OCI-LY7 (cell line): ENCODE data around the gene SAMD5. TPM values are rescaled to one million over a fixed set of nuclear protein-coding genes. Genes with fewer than 3 reads are reported as not detected.

Experiments
- BruUV-seq: library from RNA; stranded (reverse); fragments of 400-500 nt; replicated peaks from 2 replicates; lab custom pipeline; 2021; lab: Mats Ljungman, UMichigan
- CTCF ChIA-PET: fragments of 300-600 bp; sonication (Branson Sonifier 250); formaldehyde crosslinking; loops from one replicate; lab custom pipeline; 2022; ENCODE audit warnings: antibody characterized with exemption; ENCODE audit not compliant: unreplicated experiment; lab: Charles Lee
- POLR2A ChIA-PET: fragments of 300-600 bp; sonication (Branson Sonifier 250); formaldehyde crosslinking; loops from one replicate; lab custom pipeline; 2022; ENCODE audit warnings: antibody characterized with exemption; lab: Charles Lee
- DNase-seq: peaks from one replicate; pipeline ENCODE4 v3.0.0-alpha.2; 2015; ENCODE audit warnings: low spot score
- H2AFZ ChIP-seq: fragments of 200-600 bp; sonication (generic), shearing (Covaris generic); 2 replicates; pipeline ENCODE4 v1.6.1; 2014; ENCODE audit warnings: mild to moderate bottlenecking, antibody characterized with exemption, low read length, moderate library complexity
- H3K27ac ChIP-seq: fragments of 200-600 bp; sonication (generic); 2 replicates; pipeline ENCODE4 v1.5.1; 2014; ENCODE audit warnings: mixed run types, low read depth, mild to moderate bottlenecking, moderate library complexity, low read length, inconsistent platforms; ENCODE audit not compliant: poor library complexity, severe bottlenecking
- H3K36me3 ChIP-seq: fragments of 200-600 bp; sonication (generic); 2 replicates; pipeline ENCODE4 v1.6.1; 2014; ENCODE audit warnings: mild to moderate bottlenecking, antibody characterized with exemption, low read length, moderate library complexity, mixed read lengths; ENCODE audit not compliant: insufficient read depth
- H3K4me1 ChIP-seq: fragments of 200-600 bp; sonication (generic); 2 replicates; pipeline ENCODE4 v1.5.1; 2014; ENCODE audit warnings: mild to moderate bottlenecking, low read length; ENCODE audit not compliant: insufficient read depth, poor library complexity, severe bottlenecking
- H3K4me2 ChIP-seq: fragments of 200-600 bp; sonication (generic); 2 replicates; pipeline ENCODE4 v1.6.1; 2014; ENCODE audit warnings: mild to moderate bottlenecking, low read length
- H3K4me3 ChIP-seq: fragments of 200-600 bp; sonication (generic); 2 replicates; pipeline ENCODE4 v1.5.1; 2014; ENCODE audit warnings: mild to moderate bottlenecking, low read depth, low read length; ENCODE audit not compliant: poor library complexity, severe bottlenecking
- H3K79me2 ChIP-seq: fragments of 200-600 bp; sonication (generic); 2 replicates; pipeline ENCODE4 v1.6.1; 2016; ENCODE audit warnings: low read depth, mild to moderate bottlenecking, low read length, moderate library complexity, mixed read lengths; ENCODE audit not compliant: insufficient read depth
- H3K9me2 ChIP-seq: fragments of 200-600 bp; sonication (generic); 2 replicates; pipeline ENCODE4 v1.6.1; 2016; ENCODE audit warnings: mild to moderate bottlenecking, low read length, mixed read lengths; ENCODE audit not compliant: insufficient read depth
- H3K9me3 ChIP-seq: fragments of 200-600 bp; sonication (generic); 2 replicates; pipeline ENCODE4 v1.6.1; 2014; ENCODE audit warnings: mild to moderate bottlenecking, mixed run types, low read length, mixed read lengths
- H4K20me1 ChIP-seq: fragments of 200-600 bp; sonication (generic); 2 replicates; pipeline ENCODE4 v1.6.1; 2014; ENCODE audit warnings: mild to moderate bottlenecking, antibody characterized with exemption, low read length, moderate library complexity, mixed read lengths; ENCODE audit not compliant: insufficient read depth
- EZH2phosphoT487 ChIP-seq: fragments of 200-600 bp; sonication (generic); IDR thresholded peaks from 2 replicates; pipeline ENCODE4 v1.6.1; 2018; ENCODE audit warnings: low read depth, borderline replicate concordance, mild to moderate bottlenecking, mixed run types, antibody characterized with exemption, low read length, moderate library complexity, mixed read lengths
- intact Hi-C: fragments of 100-400 bp; cut with micrococcal nuclease; formaldehyde crosslinking; loops from one replicate; pipeline ENCODE4 v1.10.0; 2022; ENCODE audit not compliant: unreplicated experiment
- total RNA-seq, 2 experiments: library from RNA; depleted of rRNA in 1 of 2; stranded (reverse); fragments of >200 nt in 1 of 2; shearing (Covaris generic) in 1 of 2; gene quantifications; 2 replicates each; pipeline ENCODE4 v1.2.3, GENCODE V29; 2014 to 2022
- TF ChIP-seq, protein P1 (sequence below): fragments of 200-600 bp; sonication (generic); conservative IDR thresholded peaks from 2 replicates; pipeline ENCODE4 v1.5.1; 2014; ENCODE audit warnings: mild to moderate bottlenecking, antibody characterized with exemption, low read length, moderate library complexity, mixed read lengths

SAMD5 gene
- total RNA-seq, 2 experiments from 2014 or later = not detected

DNA sequence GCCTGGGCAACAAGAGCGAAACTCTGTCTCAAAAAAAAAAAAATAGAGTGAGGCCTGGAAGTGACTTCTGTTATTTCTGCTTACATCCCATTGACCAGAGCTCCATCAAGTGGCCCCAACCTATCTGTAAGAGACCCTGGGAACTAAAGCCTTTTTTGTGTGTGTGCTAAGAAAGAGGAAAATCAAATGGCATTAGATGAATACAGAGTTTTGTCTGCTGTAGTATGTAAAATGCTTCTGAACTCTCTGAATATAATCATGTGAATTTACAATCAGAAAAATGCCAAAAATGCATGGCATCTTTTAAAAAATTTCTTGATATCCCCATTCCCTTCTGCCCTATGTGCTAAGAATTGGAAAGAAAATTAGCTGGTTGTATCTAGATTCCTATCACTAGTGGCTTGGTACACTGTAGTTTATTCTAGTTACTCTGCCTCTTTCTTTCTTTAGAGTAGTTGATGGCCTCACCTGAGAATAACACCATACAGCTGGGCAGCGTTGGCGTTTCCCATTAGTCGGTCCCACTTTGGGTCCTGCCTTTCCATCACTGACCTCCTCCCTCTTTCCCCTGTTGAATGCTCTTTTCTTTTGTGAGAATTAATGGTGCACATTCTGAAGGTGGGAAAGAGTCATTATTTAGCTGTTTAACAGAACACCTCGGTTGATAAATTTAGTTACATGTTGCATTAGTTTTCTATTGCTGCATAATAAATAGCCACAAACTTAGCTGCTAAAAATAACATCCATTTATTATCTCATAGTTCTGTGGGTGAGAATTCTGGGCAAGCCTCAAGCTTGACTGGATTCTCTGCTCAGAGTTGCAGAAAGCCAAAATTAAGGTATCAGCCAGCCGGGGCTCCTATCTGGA lies 38.2 kb downstream of the SAMD5 start:
- Histone ChIP-seq H3K79me2 (no peaks in the 10 kb centered on the region), H3K9me2 (no peaks in the 10 kb centered on the region; the same call in 1 of the 2 replicates), H3K4me2 (no peak overlapping the region), H3K36me3 (no peaks in the 10 kb centered on the region), H3K4me1 (no peaks in the 10 kb centered on the region), H3K9me3 (no peaks in the 10 kb centered on the region), H3K27ac (no peak overlapping the region), H4K20me1 (no peaks in the 10 kb centered on the region), H2AFZ (no peak overlapping the region), H3K4me3 (no peak overlapping the region)
- TF ChIP-seq EZH2phosphoT487 = no peak
- TF ChIP-seq, protein P1, sequence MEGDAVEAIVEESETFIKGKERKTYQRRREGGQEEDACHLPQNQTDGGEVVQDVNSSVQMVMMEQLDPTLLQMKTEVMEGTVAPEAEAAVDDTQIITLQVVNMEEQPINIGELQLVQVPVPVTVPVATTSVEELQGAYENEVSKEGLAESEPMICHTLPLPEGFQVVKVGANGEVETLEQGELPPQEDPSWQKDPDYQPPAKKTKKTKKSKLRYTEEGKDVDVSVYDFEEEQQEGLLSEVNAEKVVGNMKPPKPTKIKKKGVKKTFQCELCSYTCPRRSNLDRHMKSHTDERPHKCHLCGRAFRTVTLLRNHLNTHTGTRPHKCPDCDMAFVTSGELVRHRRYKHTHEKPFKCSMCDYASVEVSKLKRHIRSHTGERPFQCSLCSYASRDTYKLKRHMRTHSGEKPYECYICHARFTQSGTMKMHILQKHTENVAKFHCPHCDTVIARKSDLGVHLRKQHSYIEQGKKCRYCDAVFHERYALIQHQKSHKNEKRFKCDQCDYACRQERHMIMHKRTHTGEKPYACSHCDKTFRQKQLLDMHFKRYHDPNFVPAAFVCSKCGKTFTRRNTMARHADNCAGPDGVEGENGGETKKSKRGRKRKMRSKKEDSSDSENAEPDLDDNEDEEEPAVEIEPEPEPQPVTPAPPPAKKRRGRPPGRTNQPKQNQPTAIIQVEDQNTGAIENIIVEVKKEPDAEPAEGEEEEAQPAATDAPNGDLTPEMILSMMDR = no peak
- ChIA-PET POLR2A (interaction anchor here (0.6 kb wide), 1 partner anchor 121 kb away, joined by 4 read pairs; no protein-coding TSS in a partner anchor), CTCF (no interaction called here)
- no peak for DNase-seq
- intact Hi-C loops = no loop called here
- no TSS peak for BruUV-seq

DNA sequence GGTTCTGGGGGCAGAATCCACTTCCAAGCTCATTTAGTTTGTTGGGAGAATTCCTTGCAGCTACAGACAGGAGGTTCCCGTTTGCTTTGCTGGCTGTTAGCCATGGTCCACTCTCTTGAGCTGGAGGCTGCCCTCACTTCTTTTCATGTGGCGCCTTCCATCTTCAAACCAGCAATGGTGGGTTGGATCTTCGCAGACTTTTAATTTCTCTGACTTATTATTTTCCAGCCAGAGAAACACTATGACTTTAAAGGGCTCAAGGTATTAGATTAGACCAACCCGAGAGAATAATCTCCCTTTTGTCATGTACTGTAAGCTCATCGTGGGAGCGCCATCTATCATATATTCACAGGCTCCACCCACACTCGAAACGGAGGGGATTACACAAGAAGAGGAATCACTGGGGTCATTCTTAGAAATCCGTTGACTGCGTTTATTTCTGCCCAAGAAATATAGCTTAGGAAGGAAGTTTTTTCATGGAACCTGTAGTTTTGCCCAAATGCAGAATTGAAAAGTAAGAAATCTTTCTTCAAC lies 38.9 kb downstream of the SAMD5 start:
- no peaks in the 10 kb centered on the region for H4K20me1 ChIP-seq
- TF ChIP-seq, protein P1 = no peak
- TF ChIP-seq EZH2phosphoT487 = no peak
- H3K4me3 ChIP-seq = no peak overlapping the region
- ChIA-PET CTCF (no interaction called here), POLR2A (no interaction called here)
- no TSS peak for BruUV-seq
- no peaks in the 10 kb centered on the region for H3K79me2 ChIP-seq
- H3K4me1 ChIP-seq = no peaks in the 10 kb centered on the region
- intact Hi-C loops = no loop called here
- no peak overlapping the region for H3K4me2 ChIP-seq
- no peaks in the 10 kb centered on the region; the same call in 1 of the 2 replicates for H3K9me2 ChIP-seq
- no peaks in the 10 kb centered on the region for H3K36me3 ChIP-seq
- H3K9me3 ChIP-seq = no peaks in the 10 kb centered on the region
- no peak overlapping the region for H3K27ac ChIP-seq
- no peak overlapping the region for H2AFZ ChIP-seq
- no peak for DNase-seq
